GM23338 (cell line): Measurements from ENCODE around the gene MEGF6.

ENCODE experiments used
- CREB1 ChIP-seq: fragments of 250-450 bp; sonication (Bioruptor Pico); IDR thresholded peaks from 2 replicates; pipeline ENCODE4 v1.5.0; 2020; ENCODE audit warnings: low read depth, mild to moderate bottlenecking, moderate library complexity
- EZH2 ChIP-seq: fragments of 200-600 bp; sonication (generic); IDR thresholded peaks from one replicate; pipeline ENCODE4 v1.8.0; 2017; ENCODE audit warnings: antibody characterized with exemption, mild to moderate bottlenecking, low read depth; ENCODE audit not compliant: unreplicated experiment
- EZH2phosphoT487 ChIP-seq: fragments of 200-600 bp; sonication (generic); IDR thresholded peaks from one replicate; pipeline ENCODE4 v1.8.1; 2018; ENCODE audit warnings: antibody characterized with exemption; ENCODE audit not compliant: unreplicated experiment
- JUNB ChIP-seq: IDR thresholded peaks from one replicate; pipeline ENCODE4 v1.6.1; 2016; ENCODE audit warnings: antibody characterized with exemption; ENCODE audit not compliant: unreplicated experiment
- NANOG ChIP-seq: IDR thresholded peaks from 2 replicates; pipeline ENCODE4 v1.6.1; 2016; ENCODE audit warnings: antibody characterized with exemption, borderline replicate concordance
- POLR2AphosphoS5 ChIP-seq: IDR thresholded peaks from 2 replicates; pipeline ENCODE4 v1.6.1; 2016; ENCODE audit warnings: antibody characterized with exemption, low read depth
- STAT1 ChIP-seq: IDR thresholded peaks from one replicate; pipeline ENCODE4 v1.6.1; 2016; ENCODE audit warnings: antibody characterized with exemption; ENCODE audit not compliant: unreplicated experiment
- ZNF114 ChIP-seq: fragments of 250-450 bp; sonication (Bioruptor Pico); IDR thresholded peaks from 2 replicates; pipeline ENCODE4 v1.5.0; 2020; ENCODE audit warnings: mild to moderate bottlenecking, moderate library complexity
- ZNF331 ChIP-seq: fragments of 250-450 bp; sonication (Bioruptor Pico); IDR thresholded peaks from 2 replicates; pipeline ENCODE4 v1.5.0; 2020; ENCODE audit warnings: low read depth, mild to moderate bottlenecking, moderate library complexity
- TF ChIP-seq, protein P1 (sequence below), 2 experiments: fragments of 200-600 bp in 1 of 2; sonication (generic) in 1 of 2; conservative IDR thresholded peaks; 2 replicates each; pipeline versions ENCODE4 v1.5.1 to v1.6.1; 2016 to 2017; ENCODE audit warnings: antibody characterized with exemption in 2 of 2, low read depth in 2 of 2, mild to moderate bottlenecking in 2 of 2, moderate library complexity in 1 of 2
- TF ChIP-seq, protein P2 (sequence below): IDR thresholded peaks from one replicate; pipeline ENCODE4 v1.6.1; 2018; ENCODE audit warnings: antibody characterized with exemption; ENCODE audit not compliant: unreplicated experiment
- TF ChIP-seq, protein P3 (sequence below): fragments of 250-450 bp; sonication (Bioruptor Pico); IDR thresholded peaks from 2 replicates; pipeline ENCODE4 v1.5.0; 2020; ENCODE audit warnings: mild to moderate bottlenecking, moderate library complexity
- TF ChIP-seq, protein P4 (sequence below): IDR thresholded peaks from 2 replicates; pipeline ENCODE4 v1.6.1; 2016; ENCODE audit warnings: antibody characterized with exemption

DNA sequence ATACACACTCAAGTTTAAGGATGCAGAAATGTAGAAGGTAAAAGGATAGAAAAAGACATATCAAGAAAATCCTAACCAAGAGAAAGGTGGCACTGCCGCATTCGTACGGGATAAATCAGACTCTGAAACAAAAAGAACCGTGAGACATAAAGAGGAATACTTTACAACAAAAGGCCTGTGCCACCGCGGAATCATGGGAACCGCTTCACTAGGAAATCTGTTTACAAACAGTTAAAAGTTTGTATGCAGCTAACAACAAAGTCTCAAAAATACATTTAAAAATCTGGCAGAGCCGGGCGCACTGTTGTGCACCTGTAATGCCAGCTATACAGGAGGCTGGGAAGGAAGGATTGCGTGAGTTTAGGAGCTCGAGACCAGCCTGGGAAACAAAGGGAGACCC, 30.5 kb upstream of the MEGF6 start:
- TF ChIP-seq, protein P1, sequence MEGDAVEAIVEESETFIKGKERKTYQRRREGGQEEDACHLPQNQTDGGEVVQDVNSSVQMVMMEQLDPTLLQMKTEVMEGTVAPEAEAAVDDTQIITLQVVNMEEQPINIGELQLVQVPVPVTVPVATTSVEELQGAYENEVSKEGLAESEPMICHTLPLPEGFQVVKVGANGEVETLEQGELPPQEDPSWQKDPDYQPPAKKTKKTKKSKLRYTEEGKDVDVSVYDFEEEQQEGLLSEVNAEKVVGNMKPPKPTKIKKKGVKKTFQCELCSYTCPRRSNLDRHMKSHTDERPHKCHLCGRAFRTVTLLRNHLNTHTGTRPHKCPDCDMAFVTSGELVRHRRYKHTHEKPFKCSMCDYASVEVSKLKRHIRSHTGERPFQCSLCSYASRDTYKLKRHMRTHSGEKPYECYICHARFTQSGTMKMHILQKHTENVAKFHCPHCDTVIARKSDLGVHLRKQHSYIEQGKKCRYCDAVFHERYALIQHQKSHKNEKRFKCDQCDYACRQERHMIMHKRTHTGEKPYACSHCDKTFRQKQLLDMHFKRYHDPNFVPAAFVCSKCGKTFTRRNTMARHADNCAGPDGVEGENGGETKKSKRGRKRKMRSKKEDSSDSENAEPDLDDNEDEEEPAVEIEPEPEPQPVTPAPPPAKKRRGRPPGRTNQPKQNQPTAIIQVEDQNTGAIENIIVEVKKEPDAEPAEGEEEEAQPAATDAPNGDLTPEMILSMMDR (conservative IDR thresholded peaks at IDR 0.05; ENCODE audit: low read depth in 2 of 2), result no peak
- TF ChIP-seq, protein P2, sequence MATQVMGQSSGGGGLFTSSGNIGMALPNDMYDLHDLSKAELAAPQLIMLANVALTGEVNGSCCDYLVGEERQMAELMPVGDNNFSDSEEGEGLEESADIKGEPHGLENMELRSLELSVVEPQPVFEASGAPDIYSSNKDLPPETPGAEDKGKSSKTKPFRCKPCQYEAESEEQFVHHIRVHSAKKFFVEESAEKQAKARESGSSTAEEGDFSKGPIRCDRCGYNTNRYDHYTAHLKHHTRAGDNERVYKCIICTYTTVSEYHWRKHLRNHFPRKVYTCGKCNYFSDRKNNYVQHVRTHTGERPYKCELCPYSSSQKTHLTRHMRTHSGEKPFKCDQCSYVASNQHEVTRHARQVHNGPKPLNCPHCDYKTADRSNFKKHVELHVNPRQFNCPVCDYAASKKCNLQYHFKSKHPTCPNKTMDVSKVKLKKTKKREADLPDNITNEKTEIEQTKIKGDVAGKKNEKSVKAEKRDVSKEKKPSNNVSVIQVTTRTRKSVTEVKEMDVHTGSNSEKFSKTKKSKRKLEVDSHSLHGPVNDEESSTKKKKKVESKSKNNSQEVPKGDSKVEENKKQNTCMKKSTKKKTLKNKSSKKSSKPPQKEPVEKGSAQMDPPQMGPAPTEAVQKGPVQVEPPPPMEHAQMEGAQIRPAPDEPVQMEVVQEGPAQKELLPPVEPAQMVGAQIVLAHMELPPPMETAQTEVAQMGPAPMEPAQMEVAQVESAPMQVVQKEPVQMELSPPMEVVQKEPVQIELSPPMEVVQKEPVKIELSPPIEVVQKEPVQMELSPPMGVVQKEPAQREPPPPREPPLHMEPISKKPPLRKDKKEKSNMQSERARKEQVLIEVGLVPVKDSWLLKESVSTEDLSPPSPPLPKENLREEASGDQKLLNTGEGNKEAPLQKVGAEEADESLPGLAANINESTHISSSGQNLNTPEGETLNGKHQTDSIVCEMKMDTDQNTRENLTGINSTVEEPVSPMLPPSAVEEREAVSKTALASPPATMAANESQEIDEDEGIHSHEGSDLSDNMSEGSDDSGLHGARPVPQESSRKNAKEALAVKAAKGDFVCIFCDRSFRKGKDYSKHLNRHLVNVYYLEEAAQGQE, result no peak
- TF ChIP-seq EZH2phosphoT487 (no peak), EZH2 (no peak), CREB1 (no peak), POLR2AphosphoS5 (no peak), JUNB (no peak), STAT1 (no peak), ZNF331 (no peak), NANOG (no peak), ZNF114 (no peak)
- TF ChIP-seq, protein P3, sequence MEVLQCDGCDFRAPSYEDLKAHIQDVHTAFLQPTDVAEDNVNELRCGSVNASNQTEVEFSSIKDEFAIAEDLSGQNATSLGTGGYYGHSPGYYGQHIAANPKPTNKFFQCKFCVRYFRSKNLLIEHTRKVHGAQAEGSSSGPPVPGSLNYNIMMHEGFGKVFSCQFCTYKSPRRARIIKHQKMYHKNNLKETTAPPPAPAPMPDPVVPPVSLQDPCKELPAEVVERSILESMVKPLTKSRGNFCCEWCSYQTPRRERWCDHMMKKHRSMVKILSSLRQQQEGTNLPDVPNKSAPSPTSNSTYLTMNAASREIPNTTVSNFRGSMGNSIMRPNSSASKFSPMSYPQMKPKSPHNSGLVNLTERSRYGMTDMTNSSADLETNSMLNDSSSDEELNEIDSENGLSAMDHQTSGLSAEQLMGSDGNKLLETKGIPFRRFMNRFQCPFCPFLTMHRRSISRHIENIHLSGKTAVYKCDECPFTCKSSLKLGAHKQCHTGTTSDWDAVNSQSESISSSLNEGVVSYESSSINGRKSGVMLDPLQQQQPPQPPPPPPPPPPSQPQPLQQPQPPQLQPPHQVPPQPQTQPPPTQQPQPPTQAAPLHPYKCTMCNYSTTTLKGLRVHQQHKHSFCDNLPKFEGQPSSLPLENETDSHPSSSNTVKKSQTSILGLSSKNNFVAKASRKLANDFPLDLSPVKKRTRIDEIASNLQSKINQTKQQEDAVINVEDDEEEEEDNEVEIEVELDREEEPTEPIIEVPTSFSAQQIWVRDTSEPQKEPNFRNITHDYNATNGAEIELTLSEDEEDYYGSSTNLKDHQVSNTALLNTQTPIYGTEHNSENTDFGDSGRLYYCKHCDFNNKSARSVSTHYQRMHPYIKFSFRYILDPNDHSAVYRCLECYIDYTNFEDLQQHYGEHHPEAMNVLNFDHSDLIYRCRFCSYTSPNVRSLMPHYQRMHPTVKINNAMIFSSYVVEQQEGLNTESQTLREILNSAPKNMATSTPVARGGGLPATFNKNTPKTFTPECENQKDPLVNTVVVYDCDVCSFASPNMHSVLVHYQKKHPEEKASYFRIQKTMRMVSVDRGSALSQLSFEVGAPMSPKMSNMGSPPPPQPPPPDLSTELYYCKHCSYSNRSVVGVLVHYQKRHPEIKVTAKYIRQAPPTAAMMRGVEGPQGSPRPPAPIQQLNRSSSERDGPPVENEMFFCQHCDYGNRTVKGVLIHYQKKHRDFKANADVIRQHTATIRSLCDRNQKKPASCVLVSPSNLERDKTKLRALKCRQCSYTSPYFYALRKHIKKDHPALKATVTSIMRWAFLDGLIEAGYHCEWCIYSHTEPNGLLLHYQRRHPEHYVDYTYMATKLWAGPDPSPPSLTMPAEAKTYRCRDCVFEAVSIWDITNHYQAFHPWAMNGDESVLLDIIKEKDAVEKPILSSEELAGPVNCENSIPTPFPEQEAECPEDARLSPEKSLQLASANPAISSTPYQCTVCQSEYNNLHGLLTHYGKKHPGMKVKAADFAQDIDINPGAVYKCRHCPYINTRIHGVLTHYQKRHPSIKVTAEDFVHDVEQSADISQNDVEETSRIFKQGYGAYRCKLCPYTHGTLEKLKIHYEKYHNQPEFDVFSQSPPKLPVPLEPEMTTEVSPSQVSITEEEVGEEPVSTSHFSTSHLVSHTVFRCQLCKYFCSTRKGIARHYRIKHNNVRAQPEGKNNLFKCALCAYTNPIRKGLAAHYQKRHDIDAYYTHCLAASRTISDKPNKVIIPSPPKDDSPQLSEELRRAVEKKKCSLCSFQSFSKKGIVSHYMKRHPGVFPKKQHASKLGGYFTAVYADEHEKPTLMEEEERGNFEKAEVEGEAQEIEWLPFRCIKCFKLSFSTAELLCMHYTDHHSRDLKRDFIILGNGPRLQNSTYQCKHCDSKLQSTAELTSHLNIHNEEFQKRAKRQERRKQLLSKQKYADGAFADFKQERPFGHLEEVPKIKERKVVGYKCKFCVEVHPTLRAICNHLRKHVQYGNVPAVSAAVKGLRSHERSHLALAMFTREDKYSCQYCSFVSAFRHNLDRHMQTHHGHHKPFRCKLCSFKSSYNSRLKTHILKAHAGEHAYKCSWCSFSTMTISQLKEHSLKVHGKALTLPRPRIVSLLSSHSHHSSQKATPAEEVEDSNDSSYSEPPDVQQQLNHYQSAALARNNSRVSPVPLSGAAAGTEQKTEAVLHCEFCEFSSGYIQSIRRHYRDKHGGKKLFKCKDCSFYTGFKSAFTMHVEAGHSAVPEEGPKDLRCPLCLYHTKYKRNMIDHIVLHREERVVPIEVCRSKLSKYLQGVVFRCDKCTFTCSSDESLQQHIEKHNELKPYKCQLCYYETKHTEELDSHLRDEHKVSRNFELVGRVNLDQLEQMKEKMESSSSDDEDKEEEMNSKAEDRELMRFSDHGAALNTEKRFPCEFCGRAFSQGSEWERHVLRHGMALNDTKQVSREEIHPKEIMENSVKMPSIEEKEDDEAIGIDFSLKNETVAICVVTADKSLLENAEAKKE, result no peak
- TF ChIP-seq, protein P4, sequence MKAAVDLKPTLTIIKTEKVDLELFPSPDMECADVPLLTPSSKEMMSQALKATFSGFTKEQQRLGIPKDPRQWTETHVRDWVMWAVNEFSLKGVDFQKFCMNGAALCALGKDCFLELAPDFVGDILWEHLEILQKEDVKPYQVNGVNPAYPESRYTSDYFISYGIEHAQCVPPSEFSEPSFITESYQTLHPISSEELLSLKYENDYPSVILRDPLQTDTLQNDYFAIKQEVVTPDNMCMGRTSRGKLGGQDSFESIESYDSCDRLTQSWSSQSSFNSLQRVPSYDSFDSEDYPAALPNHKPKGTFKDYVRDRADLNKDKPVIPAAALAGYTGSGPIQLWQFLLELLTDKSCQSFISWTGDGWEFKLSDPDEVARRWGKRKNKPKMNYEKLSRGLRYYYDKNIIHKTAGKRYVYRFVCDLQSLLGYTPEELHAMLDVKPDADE, result no peak
